GM13976 (cell line): ENCODE measurements around the gene HIRA.

Experiments
- DNase-seq: peaks from one replicate; pipeline ENCODE4 v3.0.0; 2012; ENCODE audit warnings: low spot score
- in situ Hi-C: fragments of 300-500 bp; cut with MboI; formaldehyde crosslinking; loops from one replicate; pipeline ENCODE4 v1.12.0; 2022; ENCODE audit warnings: low sequenced_read_pairs, mixed read lengths, inconsistent platforms; ENCODE audit not compliant: unreplicated experiment
- TF ChIP-seq, protein P1 (sequence below): IDR thresholded peaks from 2 replicates; pipeline ENCODE4 v1.5.1; 2012; ENCODE audit warnings: borderline replicate concordance, mild to moderate bottlenecking; ENCODE audit not compliant: insufficient read depth; ENCODE audit errors: extremely low read depth, missing control alignments, control extremely low read depth

HIRA gene

DNA sequence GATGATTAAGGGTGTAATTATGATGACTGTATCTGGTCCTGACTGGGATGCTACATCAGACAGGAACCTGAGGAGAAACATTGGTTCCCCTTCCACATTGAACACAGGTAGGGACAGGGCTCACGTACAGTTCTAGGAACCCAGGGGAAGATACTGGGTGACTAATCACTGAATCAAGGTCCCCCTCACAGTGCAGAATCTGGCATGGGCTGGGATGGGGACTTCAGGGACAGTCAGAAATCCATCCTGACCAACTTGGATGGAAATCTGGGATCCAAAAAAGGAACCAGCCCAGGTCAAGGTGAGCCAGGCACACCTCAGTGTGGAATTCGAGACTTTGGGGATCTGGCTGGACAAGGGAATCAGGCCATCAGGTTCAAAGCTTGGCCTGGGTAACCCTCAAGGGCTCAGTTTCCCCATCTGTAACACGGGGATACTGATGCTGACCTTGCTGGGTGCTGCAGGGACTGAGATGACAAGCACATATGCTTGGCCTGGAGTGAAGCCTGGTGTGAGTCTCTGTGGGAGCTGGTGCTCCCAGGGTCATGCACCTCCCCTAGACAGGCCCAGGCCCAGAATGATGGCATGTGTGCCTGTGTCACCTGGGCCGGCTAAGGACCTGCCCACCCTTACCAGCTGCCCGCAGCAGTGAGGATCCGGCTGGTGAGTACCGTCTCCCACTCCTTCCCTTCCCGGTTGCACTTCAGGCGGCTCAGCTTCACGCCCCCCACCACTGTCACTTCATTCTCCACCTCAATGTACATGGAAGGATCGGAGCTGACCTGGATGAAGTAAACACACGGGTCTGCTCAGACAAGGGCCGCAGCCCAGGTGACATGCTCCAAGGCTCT is 72.6 kb downstream of the HIRA start:
- in situ Hi-C loops: no loop called here
- DNase-seq: no peak
- TF ChIP-seq, protein P1, sequence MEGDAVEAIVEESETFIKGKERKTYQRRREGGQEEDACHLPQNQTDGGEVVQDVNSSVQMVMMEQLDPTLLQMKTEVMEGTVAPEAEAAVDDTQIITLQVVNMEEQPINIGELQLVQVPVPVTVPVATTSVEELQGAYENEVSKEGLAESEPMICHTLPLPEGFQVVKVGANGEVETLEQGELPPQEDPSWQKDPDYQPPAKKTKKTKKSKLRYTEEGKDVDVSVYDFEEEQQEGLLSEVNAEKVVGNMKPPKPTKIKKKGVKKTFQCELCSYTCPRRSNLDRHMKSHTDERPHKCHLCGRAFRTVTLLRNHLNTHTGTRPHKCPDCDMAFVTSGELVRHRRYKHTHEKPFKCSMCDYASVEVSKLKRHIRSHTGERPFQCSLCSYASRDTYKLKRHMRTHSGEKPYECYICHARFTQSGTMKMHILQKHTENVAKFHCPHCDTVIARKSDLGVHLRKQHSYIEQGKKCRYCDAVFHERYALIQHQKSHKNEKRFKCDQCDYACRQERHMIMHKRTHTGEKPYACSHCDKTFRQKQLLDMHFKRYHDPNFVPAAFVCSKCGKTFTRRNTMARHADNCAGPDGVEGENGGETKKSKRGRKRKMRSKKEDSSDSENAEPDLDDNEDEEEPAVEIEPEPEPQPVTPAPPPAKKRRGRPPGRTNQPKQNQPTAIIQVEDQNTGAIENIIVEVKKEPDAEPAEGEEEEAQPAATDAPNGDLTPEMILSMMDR: no peak

DNA sequence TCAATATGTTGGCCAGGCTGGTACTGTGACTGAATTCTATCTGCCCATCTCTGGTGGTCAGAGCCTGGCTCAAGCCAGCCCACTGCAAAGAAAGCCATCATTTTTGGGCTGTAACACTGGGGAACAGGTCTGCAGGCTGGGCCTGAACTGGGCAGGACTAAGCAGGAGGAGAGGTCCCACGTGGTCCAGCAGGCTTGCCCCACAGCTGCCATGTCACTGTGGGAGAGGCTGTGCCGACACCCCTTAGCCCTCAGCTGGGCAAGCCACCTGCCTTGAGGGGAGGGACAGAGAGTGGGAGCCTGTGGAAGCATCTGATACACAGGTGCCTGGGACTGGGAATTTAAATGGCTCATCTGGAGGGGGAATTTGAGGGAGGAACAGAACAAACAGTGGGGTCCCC is 73.3 kb downstream of the HIRA start:
- in situ Hi-C loops: no loop called here
- DNase-seq: no peak
- TF ChIP-seq, protein P1: no peak

DNA sequence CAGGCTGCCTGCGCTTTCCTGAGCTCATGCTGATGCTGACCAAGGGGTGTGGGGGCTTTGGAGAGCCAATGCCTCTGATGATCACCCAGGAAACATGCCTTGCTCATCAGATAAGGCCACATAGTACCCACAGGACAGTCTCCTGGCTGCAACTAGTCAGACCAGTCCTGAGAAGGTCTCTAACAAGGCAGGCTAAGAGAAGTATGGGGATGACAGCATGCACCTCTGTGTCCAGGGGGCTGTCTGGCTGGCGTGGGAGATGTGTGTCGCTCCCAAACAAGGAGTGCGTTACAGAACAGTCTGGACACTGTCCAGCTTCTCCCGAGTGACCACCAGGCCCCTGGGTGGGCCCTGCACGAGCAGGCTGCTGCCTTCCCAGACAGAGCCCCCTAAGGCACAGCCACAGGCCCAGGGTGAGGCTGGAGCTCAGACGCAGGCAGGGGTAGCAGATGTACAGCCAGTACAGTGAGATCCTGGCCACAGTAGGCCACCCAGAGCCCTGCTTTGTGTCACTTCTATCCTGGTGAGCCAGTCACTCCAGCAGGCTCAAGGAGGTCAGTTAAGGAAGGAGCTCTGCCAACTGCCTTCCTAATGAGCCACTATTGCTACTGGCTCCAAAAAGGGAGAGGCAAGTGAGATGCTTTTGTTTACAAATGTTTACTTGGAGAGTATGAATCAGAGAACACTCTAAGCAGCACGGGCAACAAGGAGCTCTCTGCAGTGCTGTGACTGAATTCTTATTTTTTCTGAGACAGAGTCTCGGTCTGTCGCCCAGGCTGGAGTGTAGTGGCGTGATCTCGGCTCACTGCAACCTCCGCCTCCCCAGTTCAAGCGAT is 74.0 kb downstream of the HIRA start:
- DNase-seq: no peak
- TF ChIP-seq, protein P1: no peak
- in situ Hi-C loops: no loop called here

DNA sequence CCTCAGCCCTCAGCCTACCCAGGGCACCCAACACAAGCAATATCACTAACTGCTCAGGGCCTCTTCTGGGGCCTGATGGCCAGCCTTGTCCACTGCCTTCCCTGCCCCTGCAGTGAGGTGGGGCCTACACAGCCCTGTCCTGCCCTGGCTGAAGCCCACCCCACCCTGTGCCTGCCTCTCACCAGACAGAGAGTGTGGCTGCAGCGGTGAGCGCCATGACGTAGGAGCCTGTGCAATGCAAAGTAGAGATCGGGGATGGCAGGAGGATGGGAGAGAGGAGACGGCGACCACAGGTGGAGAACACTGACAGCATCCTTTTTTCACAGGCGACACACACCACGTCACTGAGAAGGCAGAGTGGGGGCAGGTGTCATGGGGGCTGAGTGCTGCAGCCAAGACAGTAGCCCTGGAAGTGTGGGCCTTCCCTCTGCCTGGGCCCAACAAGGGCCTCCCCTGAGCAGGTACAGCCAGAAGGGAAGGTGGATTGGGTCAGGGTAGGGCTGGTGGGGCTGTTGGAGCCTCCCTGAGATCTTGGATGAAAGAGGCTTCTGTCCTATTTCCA is 74.7 kb downstream of the HIRA start:
- no peak for DNase-seq
- TF ChIP-seq, protein P1: no peak
- in situ Hi-C loops: no loop called here

DNA sequence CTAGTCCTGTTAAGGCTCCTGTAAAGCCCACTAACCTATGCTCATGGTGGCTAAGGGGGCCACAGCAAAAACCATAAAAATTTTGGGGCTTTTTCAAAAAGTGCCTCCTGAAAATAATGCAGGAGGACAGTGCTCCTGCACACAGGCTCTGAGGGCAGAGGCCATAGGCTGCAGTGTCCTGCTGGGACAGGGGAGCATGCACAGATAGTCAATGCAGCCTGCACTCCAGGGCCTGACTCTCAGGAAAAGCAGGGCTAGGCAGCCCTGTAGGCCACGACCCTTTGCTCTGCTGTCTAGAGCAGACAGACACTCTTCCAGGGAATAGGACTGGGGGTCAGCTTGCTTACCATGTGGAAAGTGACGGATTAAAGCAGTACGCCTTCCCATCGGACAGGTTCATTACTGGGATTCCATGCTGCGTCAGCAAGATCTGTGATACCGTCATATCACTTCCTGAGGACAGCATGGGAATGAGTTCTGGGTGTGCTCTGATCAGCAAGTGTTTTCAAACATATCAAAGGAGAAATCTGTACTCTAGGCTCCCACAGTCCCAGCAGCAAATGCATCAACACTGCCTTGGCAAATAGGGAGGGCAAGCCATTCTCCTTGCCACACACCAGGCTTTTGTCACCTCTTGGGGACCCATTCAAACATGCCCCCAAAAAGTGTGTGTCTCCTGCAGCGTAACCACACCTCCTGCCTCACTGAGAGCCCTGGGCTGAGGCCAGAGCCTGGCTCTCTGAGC is 75.9 kb downstream of the HIRA start:
- TF ChIP-seq, protein P1: no peak
- in situ Hi-C loops: no loop called here
- DNase-seq: no peak

DNA sequence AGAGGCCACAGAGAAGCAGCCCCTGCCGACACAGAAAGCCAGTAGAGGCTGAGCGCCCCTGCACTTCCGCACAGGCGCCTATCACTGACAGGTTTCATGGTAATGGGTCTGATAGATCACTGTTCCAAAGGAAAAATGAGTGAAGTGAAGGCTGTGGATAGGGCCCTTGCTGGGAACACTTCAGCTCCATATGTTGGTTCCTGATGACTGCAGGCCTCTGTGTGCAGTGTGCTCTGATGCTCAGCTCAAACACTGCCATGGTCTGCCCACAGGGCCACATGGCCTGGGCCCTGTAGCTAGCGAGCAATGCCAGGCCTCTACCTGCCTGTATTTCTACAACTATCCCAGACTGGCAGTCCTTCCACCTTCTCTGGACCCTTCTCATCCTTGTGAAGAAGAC is 77.3 kb downstream of the HIRA start:
- TF ChIP-seq, protein P1: no peak
- in situ Hi-C loops: no loop called here
- DNase-seq: no peak
